Esophagus mucosa (tissue), 1 donor: ENCODE data around the gene FFAR4. TPM values are rescaled to one million over a fixed set of nuclear protein-coding genes. Genes with fewer than 3 reads are reported as not detected.
"Not testable (repeated sequence)": the region's sequence is repeated elsewhere in the genome, so short reads cannot be mapped to it uniquely, and the experiment has no call there.

Experiments
- ATAC-seq: fragments of 200-7000 bp; cut with Tn5 transposase; one replicate; pipeline ENCODE4 v1.9.1; 2020
- total RNA-seq: library from RNA; stranded (reverse); gene quantifications from one replicate; pipeline ENCODE4 v1.2.4, GENCODE V29; 2023
- donor health status: DM: yes; HTN: yes; CAD: no.

FFAR4 gene
- total RNA-seq = 0.16 TPM

- ATAC-seq = no peak
These were observed at the start of gene FFAR4 for GRCh38 chr10:93566435-93567276. Gene FFAR4, plus strand, starts transcription at chr10:93566665. Its CDS starts 56 bp downstream, at chr10:93566721.

GRCh38 chr10:93518531-93518930, 47.9 kb upstream of the FFAR4 start:
- ATAC-seq = no peak

DNA sequence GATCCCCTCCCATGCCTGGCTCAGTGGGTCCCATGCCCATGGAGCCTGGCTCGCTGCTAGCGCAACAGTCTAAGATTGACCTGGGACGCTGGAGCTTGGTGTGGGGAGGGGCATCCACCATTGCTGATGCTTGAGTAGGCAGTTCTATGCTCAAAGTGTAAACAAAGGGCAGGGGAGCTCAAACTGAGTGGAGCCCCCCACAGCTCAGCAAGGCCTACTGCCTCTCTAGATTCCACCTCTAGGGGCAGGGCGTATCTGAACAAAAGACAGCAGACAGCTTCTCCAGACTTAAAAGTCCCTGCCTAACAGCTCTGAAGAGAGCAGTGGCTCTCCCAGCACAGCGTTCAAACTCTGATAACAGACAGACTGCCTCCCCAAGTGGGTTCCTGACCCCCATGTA, 31.2 kb upstream of the FFAR4 start:
- ATAC-seq = no peak

- not testable (repeated sequence) for ATAC-seq
These were observed 25.6 kb upstream of the FFAR4 start for GRCh38 chr10:93540871-93541270.

DNA sequence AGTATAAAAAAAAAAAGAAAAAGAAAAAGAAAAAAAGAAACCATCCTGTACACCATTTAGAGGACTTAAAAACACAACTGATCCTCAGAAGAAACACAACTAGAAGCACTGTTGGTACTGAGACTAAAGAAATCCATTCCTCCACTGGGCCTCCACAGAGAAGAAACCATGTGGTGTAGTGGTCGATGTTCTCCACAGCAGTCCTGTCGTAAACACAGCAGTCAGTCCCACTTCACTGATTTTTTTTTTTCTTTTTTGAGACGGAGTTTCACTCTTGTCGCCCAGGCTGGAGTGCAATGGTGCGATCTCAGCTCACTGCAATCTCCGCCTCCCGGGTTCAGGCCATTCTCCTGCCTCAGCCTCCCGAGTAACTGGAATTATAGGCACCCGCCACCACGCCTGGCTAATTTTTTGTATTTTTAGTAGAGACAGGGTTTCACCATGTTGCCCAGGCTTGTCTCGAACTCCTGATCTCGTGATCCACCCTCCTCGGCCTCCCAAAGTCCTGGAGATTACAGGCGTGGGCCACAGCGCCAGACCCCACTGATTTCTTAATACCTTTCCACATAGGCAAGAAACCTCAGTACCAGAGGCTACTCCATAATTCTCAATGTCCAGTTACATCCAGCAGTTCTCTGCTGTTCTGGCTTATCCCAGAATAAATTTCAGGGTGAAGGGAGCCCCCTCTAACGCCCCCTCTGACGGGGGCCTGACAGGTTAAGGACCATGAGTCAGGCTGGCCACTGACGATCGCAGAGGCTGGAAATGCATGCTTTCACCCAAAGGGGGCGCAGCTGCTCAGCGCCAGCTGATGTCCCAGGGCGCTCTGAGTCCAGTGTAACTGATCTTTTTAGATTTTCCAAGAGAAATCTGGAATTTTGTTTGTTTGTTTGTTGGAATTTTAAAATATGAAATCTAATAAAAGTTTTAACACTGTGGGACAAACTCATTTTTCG, 24.8 kb upstream of the FFAR4 start:
- peak; percentile 58 for ATAC-seq

- ATAC-seq = no peak
These were observed 24.1 kb upstream of the FFAR4 start for GRCh38 chr10:93542358-93542791.

- not testable (repeated sequence) for ATAC-seq
These were observed 19.5 kb upstream of the FFAR4 start for GRCh38 chr10:93546995-93547394.

DNA sequence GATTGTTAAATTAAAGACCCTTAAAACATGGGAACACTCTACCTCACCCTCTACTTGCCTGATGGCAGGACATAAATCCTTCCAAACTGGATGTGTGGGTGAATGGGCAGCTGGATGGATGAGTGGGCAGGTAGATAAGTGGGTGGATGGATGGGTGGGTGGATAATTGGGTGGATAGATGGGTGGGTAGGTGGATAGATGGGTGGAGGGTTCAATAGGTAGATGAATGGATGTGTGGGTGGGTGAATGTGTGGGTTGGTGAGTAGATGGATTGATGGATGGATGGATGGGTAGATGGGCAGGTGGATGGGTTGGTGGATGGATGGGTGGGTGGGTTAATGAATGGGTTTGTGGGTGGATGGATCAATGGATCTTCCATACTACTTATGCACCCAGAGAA, 18.9 kb upstream of the FFAR4 start:
- ATAC-seq = no peak

DNA sequence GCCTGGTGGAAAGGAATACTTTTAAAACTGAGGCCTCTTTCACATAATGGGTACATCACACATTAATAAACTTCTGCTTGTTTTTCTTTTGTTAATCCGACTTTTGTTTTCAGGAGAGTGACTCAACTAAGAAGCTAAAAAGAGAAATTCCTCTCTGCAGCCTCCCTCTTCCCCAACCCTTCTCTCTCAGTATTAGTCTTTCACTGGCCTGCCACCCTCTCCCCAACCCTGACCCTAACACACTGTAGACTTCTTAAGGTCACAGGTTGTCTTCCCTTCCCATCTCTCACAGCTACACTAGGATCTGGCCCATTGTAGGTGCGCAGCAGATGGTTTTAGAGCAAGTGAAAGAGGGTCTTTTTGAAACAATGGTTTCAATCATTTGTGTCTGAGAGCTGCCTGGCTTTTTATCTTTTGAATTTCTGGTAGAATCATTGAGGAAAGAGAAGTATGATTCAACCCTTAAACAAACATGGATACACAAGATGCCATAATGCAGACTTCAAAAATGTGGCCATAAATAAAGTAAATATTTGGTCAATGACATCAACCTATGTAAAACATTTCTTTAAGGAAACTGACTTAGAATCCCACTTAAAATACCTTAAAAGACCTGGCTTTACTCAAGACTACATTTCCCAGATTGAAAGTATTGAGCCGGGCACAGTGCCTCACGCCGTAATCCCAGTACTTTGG, 17.9 kb upstream of the FFAR4 start:
- no peak for ATAC-seq

DNA sequence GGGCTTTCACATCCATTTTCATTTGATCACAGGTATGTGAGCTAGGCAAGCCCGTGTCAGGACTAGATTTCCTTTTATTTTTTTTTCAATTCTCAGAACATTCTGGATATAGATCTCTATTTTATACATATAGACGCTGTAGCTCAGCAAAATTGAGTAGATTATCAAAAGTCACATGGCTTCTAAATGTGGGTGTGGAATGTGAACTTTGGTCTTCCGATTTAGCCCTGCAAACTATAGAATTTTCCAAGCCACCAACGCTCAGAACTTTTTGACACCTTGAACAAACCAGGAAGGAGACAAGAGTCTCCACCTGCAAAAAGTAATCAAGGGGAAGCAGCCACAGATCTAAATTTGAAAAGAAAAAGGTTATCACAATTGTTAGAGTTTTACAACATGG, 15.9 kb upstream of the FFAR4 start:
- no peak for ATAC-seq

GRCh38 chr10:93552780-93553179, 13.7 kb upstream of the FFAR4 start:
- ATAC-seq = no peak

- ATAC-seq = no peak
These were observed 12.8 kb upstream of the FFAR4 start for GRCh38 chr10:93553482-93554315.

GRCh38 chr10:93554316-93554663, 12.2 kb upstream of the FFAR4 start:
- no peak for ATAC-seq

GRCh38 chr10:93554760-93555432, 11.6 kb upstream of the FFAR4 start:
- peak; percentile 69 for ATAC-seq

DNA sequence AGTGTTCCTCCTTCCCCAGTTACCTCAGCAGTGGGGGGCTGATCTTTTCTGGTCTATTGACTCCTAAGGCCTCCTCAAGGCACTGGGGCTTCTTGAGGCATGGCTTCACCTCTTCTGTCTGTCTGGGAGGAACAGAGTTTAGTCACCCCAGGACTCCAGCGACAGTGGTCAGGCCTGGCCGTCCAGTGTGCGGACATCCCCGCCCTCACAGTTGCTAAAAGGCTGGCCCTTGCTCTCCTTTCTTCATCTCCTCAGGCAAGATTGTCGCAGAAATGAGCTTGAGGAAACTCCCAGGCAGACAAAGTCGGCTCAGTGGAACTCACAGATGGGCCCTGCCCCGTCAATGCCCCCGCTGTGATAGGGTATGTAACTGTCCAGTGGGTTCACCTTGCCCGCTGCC, 7.0 kb upstream of the FFAR4 start:
- ATAC-seq = no peak

GRCh38 chr10:93560541-93560940, 5.9 kb upstream of the FFAR4 start:
- no peak for ATAC-seq

DNA sequence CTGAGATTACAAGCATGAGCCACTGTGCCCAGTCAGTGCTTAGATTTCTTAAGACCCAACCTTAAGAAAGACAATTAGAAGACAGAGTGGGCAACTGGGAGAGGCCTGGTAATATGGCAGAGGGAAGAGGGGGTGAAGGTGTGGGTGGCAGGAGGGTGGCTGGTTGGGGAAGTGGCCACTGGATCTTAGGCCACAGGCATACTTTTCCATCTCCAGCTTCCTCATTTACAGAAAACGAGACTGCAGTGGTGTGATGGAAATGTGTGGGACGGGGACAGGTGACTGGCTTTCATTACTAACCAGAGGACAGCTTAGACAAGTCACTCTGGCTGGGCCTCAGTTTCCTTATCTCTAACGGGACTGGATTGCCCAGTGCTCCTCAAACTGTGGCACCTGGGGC, 1.0 kb upstream of the FFAR4 start:
- no peak for ATAC-seq

DNA sequence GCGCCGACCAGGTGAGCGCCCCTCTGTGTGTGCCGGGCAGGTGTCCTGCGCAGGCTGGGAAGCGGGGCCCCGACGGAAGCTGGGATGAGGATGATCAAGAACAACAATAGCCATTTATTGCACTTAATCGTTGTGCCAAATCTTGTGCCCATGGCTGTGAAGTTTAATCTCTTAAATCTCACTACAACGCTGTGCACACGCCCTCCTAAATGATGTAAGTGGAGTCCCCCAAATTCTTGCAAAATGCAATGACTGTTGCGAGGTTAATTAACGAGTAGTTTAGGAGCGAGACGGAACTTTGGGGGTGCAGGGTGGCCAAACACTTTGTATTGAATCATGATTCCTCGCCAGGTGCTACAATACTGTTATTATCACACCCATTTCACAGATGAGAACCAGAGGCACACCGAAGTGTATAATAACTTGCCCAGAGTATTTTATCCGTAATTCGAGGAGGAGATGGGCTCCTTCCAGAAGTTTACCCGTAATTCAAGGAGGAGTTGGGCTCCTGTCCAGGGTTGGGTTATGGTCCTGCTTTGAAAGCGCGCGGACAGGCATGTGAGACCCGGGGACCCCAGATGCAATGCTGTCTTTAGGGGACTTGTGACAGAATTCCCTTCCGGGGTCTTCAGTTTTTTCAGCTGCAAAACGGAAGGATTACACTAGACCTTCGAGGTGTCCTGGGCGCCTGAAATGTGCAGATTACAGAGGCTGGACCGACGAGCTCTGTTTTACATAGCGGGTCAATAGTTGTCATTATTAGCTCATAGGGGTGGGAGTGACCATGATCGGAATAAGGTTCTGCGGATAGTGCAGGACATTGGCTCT, 1.0 kb downstream of the FFAR4 start:
- ATAC-seq = no peak

GRCh38 chr10:93568105-93568390, 1.6 kb downstream of the FFAR4 start:
- no peak for ATAC-seq

- no peak for ATAC-seq
These were observed 3.9 kb downstream of the FFAR4 start for GRCh38 chr10:93570383-93570782.

DNA sequence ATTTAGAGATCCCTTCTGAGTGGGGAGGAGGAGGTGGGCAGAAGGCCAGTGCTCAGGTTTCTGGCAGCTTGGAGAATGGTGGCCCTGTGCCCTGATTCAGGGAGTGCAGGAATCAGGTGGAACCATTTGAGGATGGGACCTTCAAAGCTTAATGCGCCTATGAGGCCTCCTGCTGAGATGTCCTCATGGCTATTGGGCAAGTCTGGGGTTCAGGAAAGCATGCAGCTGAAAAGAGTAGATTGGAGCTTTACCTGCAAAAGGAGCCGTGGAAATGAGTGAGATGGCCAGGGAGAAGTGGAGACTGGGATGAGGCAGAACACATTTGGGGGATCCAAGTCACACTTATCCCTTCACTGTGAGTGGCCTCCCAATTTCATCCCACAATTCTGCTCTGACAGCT, 6.1 kb downstream of the FFAR4 start:
- ATAC-seq = no peak
